BE2C (cell line): ENCODE data around the gene CDH4.

Source experiments
- DNase-seq: peaks from one replicate; pipeline ENCODE4 v3.0.0-alpha.2; 2020
- H3K27me3 ChIP-seq: fragments of 250-450 bp; sonication (Bioruptor Pico); 2 replicates; pipeline ENCODE4 v1.5.1; 2020; ENCODE audit warnings: mild to moderate bottlenecking
- H3K36me3 ChIP-seq: fragments of 250-450 bp; sonication (Bioruptor Pico); 2 replicates; pipeline ENCODE4 v1.5.1; 2020; ENCODE audit warnings: mild to moderate bottlenecking
- H3K4me1 ChIP-seq: fragments of 250-450 bp; sonication (Bioruptor Pico); 2 replicates; pipeline ENCODE4 v1.5.1; 2020
- H3K4me3 ChIP-seq: 2 replicates; pipeline ENCODE4 v1.5.1; 2011; ENCODE audit warnings: low read depth, low read length
- H3K9me3 ChIP-seq: fragments of 250-450 bp; sonication (Bioruptor Pico); 2 replicates; pipeline ENCODE4 v1.5.1; 2020
- CTCF ChIP-seq: IDR thresholded peaks from 2 replicates; pipeline ENCODE4 v1.5.1; 2012; ENCODE audit warnings: mild to moderate bottlenecking, low read depth, low read length

The CDH4 gene

GRCh38 chr20:61955668-61956395 is 703.8 kb downstream of the CDH4 start:
- H3K4me3 ChIP-seq: no peak overlapping the region
- TF ChIP-seq CTCF: no peak
- H3K27me3 ChIP-seq: peaks cover 5% of the 10 kb centered on the region; the same call in 1 of the 2 replicates
- no peak for DNase-seq
- H3K9me3 ChIP-seq: no peaks in the 10 kb centered on the region; the same call in 1 of the 2 replicates
- no peaks in the 10 kb centered on the region for H3K36me3 ChIP-seq
- H3K4me1 ChIP-seq: no peaks in the 10 kb centered on the region

- Histone ChIP-seq H3K36me3 (no peaks in the 10 kb centered on the region), H3K9me3 (no peaks in the 10 kb centered on the region; the same call in 1 of the 2 replicates), H3K4me1 (no peaks in the 10 kb centered on the region), H3K4me3 (no peak overlapping the region), H3K27me3 (peaks cover 5% of the 10 kb centered on the region; the same call in 1 of the 2 replicates)
- no peak for DNase-seq
- no peak for TF ChIP-seq CTCF
These were observed 704.6 kb downstream of the CDH4 start for GRCh38 chr20:61956396-61957342.

- Histone ChIP-seq H3K36me3 (no peaks in the 10 kb centered on the region), H3K4me1 (no peaks in the 10 kb centered on the region), H3K27me3 (peaks cover 5% of the 10 kb centered on the region; the same call in 1 of the 2 replicates), H3K4me3 (no peak overlapping the region), H3K9me3 (no peaks in the 10 kb centered on the region; the same call in 1 of the 2 replicates)
- no peak for DNase-seq
- no peak for TF ChIP-seq CTCF
These were observed 706.1 kb downstream of the CDH4 start for GRCh38 chr20:61957961-61958715.

- no peak overlapping the region for H3K4me3 ChIP-seq
- H3K9me3 ChIP-seq: no peaks in the 10 kb centered on the region; the same call in 1 of the 2 replicates
- H3K36me3 ChIP-seq: no peaks in the 10 kb centered on the region
- H3K27me3 ChIP-seq: peaks cover 5% of the 10 kb centered on the region; the same call in 1 of the 2 replicates
- no peak for TF ChIP-seq CTCF
- H3K4me1 ChIP-seq: no peaks in the 10 kb centered on the region
- DNase-seq: no peak
These were observed 707.0 kb downstream of the CDH4 start for GRCh38 chr20:61958773-61959700.

GRCh38 chr20:61960836-61961235 is 708.8 kb downstream of the CDH4 start:
- no peaks in the 10 kb centered on the region; the same call in 1 of the 2 replicates for H3K9me3 ChIP-seq
- H3K4me3 ChIP-seq: no peak overlapping the region
- no peak for TF ChIP-seq CTCF
- DNase-seq: no peak
- H3K4me1 ChIP-seq: no peaks in the 10 kb centered on the region
- H3K27me3 ChIP-seq: no peaks in the 10 kb centered on the region
- H3K36me3 ChIP-seq: no peaks in the 10 kb centered on the region
